Measurements from ENCODE around the gene SP7.
A peak's percentile ranks its signal among the peaks of the same experiment; 100 is the strongest.

Gene SP7

DNA sequence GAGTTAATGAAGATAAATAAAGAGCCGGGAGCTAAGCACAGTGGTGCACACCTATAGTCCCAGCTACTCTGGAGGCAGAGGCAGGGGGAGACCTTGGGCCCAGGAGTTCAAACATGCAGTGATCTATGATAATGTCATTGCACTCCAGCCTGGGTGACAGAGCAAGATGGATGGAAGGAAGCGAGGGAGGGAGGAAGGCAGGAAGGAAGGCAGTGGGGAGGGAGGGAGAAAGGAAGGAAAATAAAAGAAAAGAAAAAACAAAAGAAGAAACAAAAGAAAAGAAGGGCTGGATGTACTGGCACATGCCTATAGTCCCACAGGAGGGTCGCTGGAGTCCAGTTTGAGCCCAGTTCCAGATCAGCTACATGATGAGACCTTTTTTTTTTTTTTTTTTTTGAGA lies 19.0 kb upstream of the SP7 start:
- TF ChIP-seq, protein P1, sequence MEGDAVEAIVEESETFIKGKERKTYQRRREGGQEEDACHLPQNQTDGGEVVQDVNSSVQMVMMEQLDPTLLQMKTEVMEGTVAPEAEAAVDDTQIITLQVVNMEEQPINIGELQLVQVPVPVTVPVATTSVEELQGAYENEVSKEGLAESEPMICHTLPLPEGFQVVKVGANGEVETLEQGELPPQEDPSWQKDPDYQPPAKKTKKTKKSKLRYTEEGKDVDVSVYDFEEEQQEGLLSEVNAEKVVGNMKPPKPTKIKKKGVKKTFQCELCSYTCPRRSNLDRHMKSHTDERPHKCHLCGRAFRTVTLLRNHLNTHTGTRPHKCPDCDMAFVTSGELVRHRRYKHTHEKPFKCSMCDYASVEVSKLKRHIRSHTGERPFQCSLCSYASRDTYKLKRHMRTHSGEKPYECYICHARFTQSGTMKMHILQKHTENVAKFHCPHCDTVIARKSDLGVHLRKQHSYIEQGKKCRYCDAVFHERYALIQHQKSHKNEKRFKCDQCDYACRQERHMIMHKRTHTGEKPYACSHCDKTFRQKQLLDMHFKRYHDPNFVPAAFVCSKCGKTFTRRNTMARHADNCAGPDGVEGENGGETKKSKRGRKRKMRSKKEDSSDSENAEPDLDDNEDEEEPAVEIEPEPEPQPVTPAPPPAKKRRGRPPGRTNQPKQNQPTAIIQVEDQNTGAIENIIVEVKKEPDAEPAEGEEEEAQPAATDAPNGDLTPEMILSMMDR (conservative IDR thresholded peaks at IDR 0.05; ENCODE audit: low read length) = no peak
- H3K4me3 ChIP-seq (ENCODE audit: low read length) = no peak overlapping the region
- DNase-seq (ENCODE audit: low read depth) = no peak

DNA sequence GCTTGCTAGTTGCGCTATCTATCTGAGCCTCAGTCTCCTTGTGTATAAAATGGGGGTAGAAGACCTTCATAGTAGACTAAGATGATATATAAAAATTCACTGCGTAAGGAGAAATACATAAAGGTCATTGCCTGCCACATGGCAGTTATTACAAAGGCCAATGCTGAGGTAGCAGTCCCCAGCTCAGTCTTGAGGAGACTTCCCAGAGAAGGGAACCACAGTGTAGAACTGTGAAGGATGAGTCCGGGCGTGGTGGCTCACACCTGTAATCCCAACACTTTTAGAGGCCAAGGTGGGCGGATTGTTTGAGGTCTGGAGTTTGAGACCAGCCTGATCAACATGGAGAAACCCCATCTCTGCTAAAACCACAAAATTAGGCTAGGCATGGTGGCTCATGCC lies 17.1 kb upstream of the SP7 start:
- no peak overlapping the region for H3K4me3 ChIP-seq (ENCODE audit: low read length)
- DNase-seq (ENCODE audit: low read depth) = no peak
- TF ChIP-seq, protein P1 (conservative IDR thresholded peaks at IDR 0.05; ENCODE audit: low read length) = no peak

DNA sequence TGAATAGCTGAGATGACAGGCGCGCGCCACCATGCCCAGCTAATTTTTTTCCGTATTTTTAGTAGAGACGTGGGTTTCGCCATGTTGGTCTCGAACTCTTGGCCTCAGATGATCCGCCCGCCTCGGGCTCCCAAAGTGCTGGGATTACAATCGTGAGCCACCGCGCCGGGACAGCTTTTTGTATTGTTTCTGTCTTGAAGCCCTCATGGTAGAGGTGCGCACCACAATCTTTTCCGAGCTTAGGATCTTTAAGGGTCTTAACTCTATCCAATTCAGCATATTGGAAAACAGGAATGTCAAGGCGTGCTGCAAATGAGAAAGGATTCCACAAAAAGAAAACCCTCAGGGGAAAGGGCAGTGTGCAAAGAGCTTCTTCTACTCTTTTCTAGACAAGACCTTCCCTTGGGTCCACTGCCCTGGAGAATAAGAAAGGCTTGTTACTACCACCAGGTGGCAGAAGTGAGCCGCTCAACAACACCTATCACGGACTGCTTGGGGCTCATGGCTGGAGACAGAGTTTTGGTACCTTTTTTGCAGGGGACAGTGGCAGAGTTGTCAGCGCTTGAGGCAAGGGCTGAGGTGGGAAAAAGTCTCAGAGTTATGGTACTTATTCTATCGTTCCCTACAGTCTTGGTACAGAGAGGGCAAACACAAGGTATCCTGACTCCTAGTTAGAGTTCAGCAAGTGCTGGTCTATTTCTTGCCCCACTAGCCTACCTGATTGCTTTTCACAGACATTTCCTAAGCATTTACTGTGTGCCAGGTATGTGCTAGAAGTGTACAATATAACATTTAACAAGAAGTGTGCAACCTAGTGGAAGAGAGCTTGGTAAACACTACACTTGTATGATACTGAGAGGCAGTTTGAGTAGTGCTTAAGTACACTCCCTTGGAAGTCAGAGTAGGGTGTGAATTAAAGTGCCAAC lies 16.4 kb upstream of the SP7 start:
- TF ChIP-seq, protein P1 (conservative IDR thresholded peaks at IDR 0.05; ENCODE audit: low read length) = peak; percentile 95
- peak; percentile 81 for DNase-seq (ENCODE audit: low read depth)
- H3K4me3 ChIP-seq (ENCODE audit: low read length) = no peak overlapping the region

DNA sequence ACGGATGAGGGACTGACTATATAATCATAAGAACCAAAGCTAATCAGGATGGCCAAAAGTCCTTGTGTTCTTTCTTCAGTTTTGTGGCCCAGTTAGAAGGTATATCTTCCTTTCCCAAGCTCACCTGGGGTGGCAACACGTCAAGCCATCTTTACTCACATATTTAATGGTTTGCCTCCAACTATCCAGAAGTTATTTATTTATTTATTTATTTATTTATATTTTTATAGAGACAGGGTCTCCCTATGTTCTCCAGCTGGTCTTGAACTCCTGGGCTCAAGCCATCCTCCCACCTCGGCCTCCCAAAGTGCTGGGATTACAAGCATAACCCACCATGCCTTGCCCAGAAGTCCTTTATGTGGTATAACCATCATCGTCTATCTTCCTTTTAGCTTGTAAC lies 11.8 kb upstream of the SP7 start:
- no peak overlapping the region for H3K4me3 ChIP-seq (ENCODE audit: low read length)
- TF ChIP-seq, protein P1 (conservative IDR thresholded peaks at IDR 0.05; ENCODE audit: low read length) = no peak
- DNase-seq (ENCODE audit: low read depth) = no peak

DNA sequence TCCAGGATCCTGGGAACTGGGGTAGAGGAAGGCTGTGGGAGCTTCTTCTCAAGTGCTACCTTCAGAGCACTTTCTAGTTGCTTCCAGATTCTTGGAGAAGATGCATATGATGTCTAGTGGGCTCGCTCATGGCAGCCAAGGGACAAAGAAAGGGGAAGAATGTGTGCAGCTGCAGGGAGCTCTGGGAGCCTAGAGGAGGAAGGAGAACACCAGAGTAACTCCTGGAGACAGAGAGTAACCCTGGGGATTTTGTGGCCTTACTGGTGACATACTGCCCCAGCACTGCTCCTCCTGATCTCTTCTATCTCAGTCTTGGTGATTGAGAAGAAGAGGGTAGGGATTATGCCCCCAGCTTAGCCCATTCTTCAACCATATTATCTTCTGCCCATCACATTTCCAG lies 10.3 kb upstream of the SP7 start:
- no peak overlapping the region for H3K4me3 ChIP-seq (ENCODE audit: low read length)
- DNase-seq (ENCODE audit: low read depth) = no peak
- TF ChIP-seq, protein P1 (conservative IDR thresholded peaks at IDR 0.05; ENCODE audit: low read length) = no peak

DNA sequence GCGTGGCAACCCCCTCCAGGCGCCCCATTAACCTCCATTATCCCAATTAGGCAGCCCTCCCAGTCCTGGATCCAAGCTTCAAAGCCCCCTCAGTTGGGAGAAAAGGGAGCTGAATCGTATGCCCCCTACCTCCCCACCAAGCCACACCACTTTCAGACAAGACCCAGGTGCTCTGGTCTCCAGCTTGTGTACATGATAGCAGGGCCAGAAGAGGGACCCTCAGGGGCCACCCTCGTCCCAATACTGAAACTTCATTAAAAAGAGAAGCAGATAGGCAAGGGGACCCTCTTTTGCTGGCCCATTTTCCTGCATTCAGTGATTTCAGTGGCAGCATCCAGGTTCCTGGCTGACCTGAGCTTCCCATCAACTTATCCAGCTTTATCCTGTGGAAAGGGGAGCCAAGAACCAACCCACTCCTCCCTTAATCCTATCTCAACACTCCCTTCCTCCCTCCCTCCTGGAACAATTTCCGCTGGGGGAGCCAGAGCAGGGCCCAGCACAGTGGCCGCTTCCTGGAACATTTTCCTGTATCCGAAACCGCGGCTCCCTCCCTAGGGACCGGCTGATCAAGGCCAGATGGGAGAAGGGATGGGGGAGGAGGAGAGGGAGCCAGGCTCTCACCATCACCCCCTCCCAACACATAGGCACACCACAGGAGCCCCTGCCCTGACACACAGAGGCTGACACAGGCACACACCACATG lies 9.5 kb upstream of the SP7 start:
- H3K4me3 ChIP-seq (ENCODE audit: low read length) = peak overlapping the region; percentile 74
- TF ChIP-seq, protein P1 (conservative IDR thresholded peaks at IDR 0.05; ENCODE audit: low read length) = peak; percentile 4; the same call in 1 of the 2 replicates
- peak; percentile 83 for DNase-seq (ENCODE audit: low read depth)
